ENCODE results near the gene CD151.

DNA sequence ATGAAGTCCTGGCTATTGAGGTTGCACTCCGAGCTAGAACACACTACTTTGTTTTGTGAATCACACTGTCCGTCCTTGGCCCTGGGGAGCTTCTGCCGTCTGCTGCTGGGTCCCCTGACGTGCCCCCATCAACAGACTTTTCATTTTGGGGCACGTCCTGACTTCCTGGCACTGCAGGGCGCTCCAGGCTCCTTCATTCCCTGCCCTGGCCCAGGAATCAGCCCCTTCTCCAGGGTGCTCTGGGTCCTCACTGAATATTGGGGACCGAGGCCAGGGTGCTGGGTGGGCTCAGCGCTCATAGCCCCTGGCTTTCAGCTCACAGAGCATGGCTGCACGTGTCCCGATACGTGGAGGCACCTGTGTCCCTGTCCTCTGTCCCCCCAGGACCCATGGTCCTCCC is 32.1 kb downstream of the CD151 start:
- TF ChIP-seq CTCF (IDR thresholded peaks at IDR 0.05) (no peak), POLR2A (IDR thresholded peaks at IDR 0.05) (no peak)
